ENCODE data around the gene HAUS5. TPM values are rescaled to one million over a fixed set of nuclear protein-coding genes. Genes with fewer than 3 reads are reported as not detected.

The HAUS5 gene
- total RNA-seq, 2 experiments from 2014 or later: 58.1 to 61.5 TPM

GRCh38 chr19:35644206-35644986, 31.9 kb downstream of the HAUS5 start:
- intact Hi-C loops (cut with micrococcal nuclease; ENCODE audit: unreplicated experiment): loop anchor here (1.0 to 10.0 kb wide), 2 partner anchors 255 to 410 kb away; partner anchors contain the start of genes THAP8 and WDR62
- 0 out of 2 replicates have a peak, but pooled peaks cover 5% of the 10 kb centered on the region for H4K20me1 ChIP-seq (ENCODE audit: insufficient read depth, low read length)
- no peaks in the 10 kb centered on the region for H3K36me3 ChIP-seq (ENCODE audit: insufficient read depth, low read length)
- peaks cover 12% of the 10 kb centered on the region for H3K79me2 ChIP-seq (ENCODE audit: insufficient read depth, low read depth, low read length)
- H2AFZ ChIP-seq (ENCODE audit: low read length): peak overlapping the region; percentile 89
- DNase-seq (ENCODE audit: low spot score): peak; percentile 95
- TF ChIP-seq EZH2phosphoT487 (IDR thresholded peaks at IDR 0.05; ENCODE audit: borderline replicate concordance, low read depth, low read length) (no peak), CTCF (conservative IDR thresholded peaks at IDR 0.05; ENCODE audit: low read length) (no peak)
- POLR2A ChIA-PET: interaction anchor here (0.6 to 1.7 kb wide), 5 partner anchors 10 to 129 kb away, joined by 3 to 4 read pairs (median 3); partner anchors contain the start of gene LIN37
- peak overlapping the region; percentile 65 for H3K27ac ChIP-seq (ENCODE audit: low read depth, low read length, poor library complexity, severe bottlenecking)
- H3K4me3 ChIP-seq (ENCODE audit: low read depth, low read length, poor library complexity, severe bottlenecking): peak overlapping the region; percentile 72
- H3K9me3 ChIP-seq (ENCODE audit: low read length): no peaks in the 10 kb centered on the region
- H3K9me2 ChIP-seq (ENCODE audit: insufficient read depth, low read length): no peaks in the 10 kb centered on the region
- BruUV-seq (replicated peaks): no TSS peak
- H3K4me2 ChIP-seq (ENCODE audit: low read length): peak overlapping the region; percentile 97
- CTCF ChIA-PET (ENCODE audit: unreplicated experiment): interaction anchor here (0.6 kb wide), 1 partner anchor 96 kb away, joined by 3 read pairs; no protein-coding TSS in a partner anchor
- peaks cover 51% of the 10 kb centered on the region for H3K4me1 ChIP-seq (ENCODE audit: insufficient read depth, low read length, poor library complexity, severe bottlenecking)

GRCh38 chr19:35644987-35645679, 32.6 kb downstream of the HAUS5 start:
- Histone ChIP-seq H4K20me1 (ENCODE audit: insufficient read depth, low read length) (0 out of 2 replicates have a peak, but pooled peaks cover 5% of the 10 kb centered on the region), H2AFZ (ENCODE audit: low read length) (peak overlapping the region; percentile 89; the same call in 1 of the 2 replicates), H3K36me3 (ENCODE audit: insufficient read depth, low read length) (peaks cover 5% of the 10 kb centered on the region), H3K9me3 (ENCODE audit: low read length) (no peaks in the 10 kb centered on the region), H3K79me2 (ENCODE audit: insufficient read depth, low read depth, low read length) (peaks cover 20% of the 10 kb centered on the region), H3K4me1 (ENCODE audit: insufficient read depth, low read length, poor library complexity, severe bottlenecking) (peaks cover 51% of the 10 kb centered on the region), H3K27ac (ENCODE audit: low read depth, low read length, poor library complexity, severe bottlenecking) (peak overlapping the region; percentile 65), H3K4me3 (ENCODE audit: low read depth, low read length, poor library complexity, severe bottlenecking) (peak overlapping the region; percentile 72), H3K9me2 (ENCODE audit: insufficient read depth, low read length) (no peaks in the 10 kb centered on the region), H3K4me2 (ENCODE audit: low read length) (peak overlapping the region; percentile 97)
- no peak for TF ChIP-seq EZH2phosphoT487 (IDR thresholded peaks at IDR 0.05; ENCODE audit: borderline replicate concordance, low read depth, low read length)
- no peak for TF ChIP-seq CTCF (conservative IDR thresholded peaks at IDR 0.05; ENCODE audit: low read length)
- POLR2A ChIA-PET: interaction anchor here (0.9 to 1.3 kb wide), 3 partner anchors 98 to 103 kb away, joined by 3 to 4 read pairs (median 3); partner anchors contain the start of genes LIN37, PSENEN and U2AF1L4
- CTCF ChIA-PET (ENCODE audit: unreplicated experiment): interaction anchor here (0.6 kb wide), 1 partner anchor 96 kb away, joined by 3 read pairs; no protein-coding TSS in a partner anchor
- peak; percentile 76 for DNase-seq (ENCODE audit: low spot score)
- intact Hi-C loops (cut with micrococcal nuclease; ENCODE audit: unreplicated experiment): loop anchor here (1.0 to 10.0 kb wide), 3 partner anchors 98 to 410 kb away; partner anchors contain the start of genes THAP8, TMEM147 and WDR62
- BruUV-seq (replicated peaks): no TSS peak
